IPS-18c (cell line): ENCODE results near the gene GHDC.
"Not testable (repeated sequence)": the region's sequence is repeated elsewhere in the genome, so short reads cannot be mapped to it uniquely, and the experiment has no call there.

Source experiments
- H3K4me3 ChIP-seq: 2 replicates; pipeline ENCODE4 v1.7.0; 2013; ENCODE audit warnings: low read depth, mild to moderate bottlenecking, low read length, moderate library complexity; ENCODE audit not compliant: insufficient read depth
- H3K9me3 ChIP-seq: one replicate; pipeline ENCODE4 v1.6.1; 2013; ENCODE audit warnings: mild to moderate bottlenecking, low read length, moderate library complexity; ENCODE audit not compliant: control insufficient read depth, insufficient read depth

GHDC gene

GRCh38 chr17:42174126-42174783, 20.0 kb downstream of the GHDC start:
- Histone ChIP-seq H3K4me3 (no peak overlapping the region), H3K9me3 (no peaks in the 10 kb centered on the region)

- Histone ChIP-seq H3K4me3 (no peak overlapping the region), H3K9me3 (no peaks in the 10 kb centered on the region)
Measured at GRCh38 chr17:42171831-42172230, 22.5 kb downstream of the GHDC start.

- Histone ChIP-seq H3K9me3 (no peaks in the 10 kb centered on the region), H3K4me3 (no peak overlapping the region)
Measured at GRCh38 chr17:42169351-42169750, 24.9 kb downstream of the GHDC start.

GRCh38 chr17:42167807-42168206, 26.5 kb downstream of the GHDC start:
- Histone ChIP-seq H3K9me3 (no peaks in the 10 kb centered on the region), H3K4me3 (no peak overlapping the region)

- Histone ChIP-seq H3K9me3 (no peaks in the 10 kb centered on the region), H3K4me3 (no peak overlapping the region)
Measured at GRCh38 chr17:42166196-42166763, 28.0 kb downstream of the GHDC start.

GRCh38 chr17:42165751-42166150, 28.5 kb downstream of the GHDC start:
- Histone ChIP-seq H3K4me3 (no peak overlapping the region), H3K9me3 (no peaks in the 10 kb centered on the region)

- Histone ChIP-seq H3K9me3 (no peaks in the 10 kb centered on the region), H3K4me3 (no peak overlapping the region)
Measured at GRCh38 chr17:42163696-42164407, 30.4 kb downstream of the GHDC start.

- no peak overlapping the region for H3K4me3 ChIP-seq
- H3K9me3 ChIP-seq, result no peaks in the 10 kb centered on the region
Measured at GRCh38 chr17:42163113-42163512, 31.2 kb downstream of the GHDC start.

GRCh38 chr17:42160531-42160910, 33.8 kb downstream of the GHDC start:
- no peak overlapping the region for H3K4me3 ChIP-seq
- no peaks in the 10 kb centered on the region for H3K9me3 ChIP-seq

- Histone ChIP-seq H3K9me3 (no peaks in the 10 kb centered on the region), H3K4me3 (no peak overlapping the region)
Measured at GRCh38 chr17:42159796-42160530, 34.3 kb downstream of the GHDC start.

GRCh38 chr17:42155614-42156045, 38.7 kb downstream of the GHDC start:
- Histone ChIP-seq H3K9me3 (no peaks in the 10 kb centered on the region), H3K4me3 (peak overlapping the region; percentile 53)

- H3K4me3 ChIP-seq, result peak overlapping the region; percentile 93
- no peaks in the 10 kb centered on the region for H3K9me3 ChIP-seq
Measured at GRCh38 chr17:42153919-42154742, 40.2 kb downstream of the GHDC start.

GRCh38 chr17:42146911-42147607, 47.2 kb downstream of the GHDC start:
- Histone ChIP-seq H3K9me3 (no peaks in the 10 kb centered on the region), H3K4me3 (no peak overlapping the region)

GRCh38 chr17:42143138-42143537, 51.2 kb downstream of the GHDC start:
- not testable (repeated sequence) for H3K9me3 ChIP-seq, H3K4me3 ChIP-seq

GRCh38 chr17:42142371-42142896, 51.9 kb downstream of the GHDC start:
- no peaks in the 10 kb centered on the region for H3K9me3 ChIP-seq
- no peak overlapping the region for H3K4me3 ChIP-seq

GRCh38 chr17:42141382-42141781, 52.9 kb downstream of the GHDC start:
- Histone ChIP-seq H3K9me3 (no peaks in the 10 kb centered on the region), H3K4me3 (no peak overlapping the region)
